HL-60 (cell line): ENCODE measurements around the gene CDC42EP1.

Source experiments
- CTCF ChIP-seq: IDR thresholded peaks from one replicate; pipeline ENCODE4 v1.5.1; 2011; ENCODE audit warnings: low read length, control low read depth, inconsistent platforms; ENCODE audit not compliant: insufficient read depth
- GABPA ChIP-seq: IDR thresholded peaks from 2 replicates; pipeline ENCODE4 v1.6.1; 2012; ENCODE audit warnings: low read depth
- POLR2AphosphoS5 ChIP-seq: IDR thresholded peaks from 2 replicates; pipeline ENCODE4 v1.6.1; 2012; ENCODE audit warnings: low read depth
- REST ChIP-seq: IDR thresholded peaks from 2 replicates; pipeline ENCODE4 v1.6.1; 2012; ENCODE audit warnings: low read depth; ENCODE audit not compliant: insufficient replicate concordance
- SPI1 ChIP-seq: IDR thresholded peaks from 2 replicates; pipeline ENCODE4 v1.6.1; 2012; ENCODE audit warnings: low read depth, mild to moderate bottlenecking, borderline replicate concordance

GRCh38 chr22:37607010-37607934 is 47.0 kb downstream of the CDC42EP1 start:
- peak; percentile 95 for TF ChIP-seq CTCF
- no peak for TF ChIP-seq GABPA
- TF ChIP-seq POLR2AphosphoS5, result no peak
- no peak for TF ChIP-seq REST
- TF ChIP-seq SPI1, result no peak
